Body of pancreas (tissue), 4 donors: ENCODE results near the gene NPAT. TPM values are rescaled to one million over a fixed set of nuclear protein-coding genes. Genes with fewer than 3 reads are reported as not detected.

Experiments
- ATAC-seq: fragments of 150-250 bp; one replicate; pipeline ENCODE4 v1.9.1; 2016
- DNase-seq, 4 donors: peaks; one replicate each; pipeline ENCODE4 v3.0.0-alpha.2; 2019
- H3K27ac ChIP-seq, 4 donors: fragments of 200-600 bp; sonication (generic); 1 replicate in 3 of 4; 2 replicates in 1 of 4; pipeline versions ENCODE4 v1.5.1 to v1.6.1; 2016 to 2019; ENCODE audit warnings: mild to moderate bottlenecking in 1 of 4, mixed read lengths in 1 of 4, moderate library complexity in 1 of 4
- H3K27me3 ChIP-seq, 2 donors: fragments of 200-600 bp; sonication (generic); one replicate each; pipeline ENCODE4 v1.6.0; 2016; ENCODE audit warnings: mild to moderate bottlenecking in 1 of 2
- H3K36me3 ChIP-seq, 2 donors: fragments of 200-600 bp; sonication (generic); replicated peaks in 1 of 2; 2 replicates each; pipeline ENCODE4 v1.5.1; 2016; ENCODE audit warnings: low read depth in 2 of 2; ENCODE audit not compliant: insufficient read depth in 1 of 2
- H3K4me1 ChIP-seq: fragments of 200-600 bp; sonication (generic); one replicate; pipeline ENCODE4 v1.6.0; 2016
- H3K4me3 ChIP-seq, 2 donors: fragments of 200-600 bp; sonication (generic); 1 replicate in 1 of 2; 2 replicates in 1 of 2; pipeline ENCODE4 v1.5.1; 2016 to 2019
- H3K9me3 ChIP-seq, 3 donors: fragments of 200-600 bp; sonication (generic); 1 replicate in 2 of 3; 2 replicates in 1 of 3; pipeline ENCODE4 v1.5.1; 2016
- POLR2A ChIP-seq, 3 donors: fragments of 450-650 bp; IDR thresholded peaks; one replicate each; pipeline ENCODE4 v1.6.1; 2016; ENCODE audit warnings: antibody characterized with exemption in 3 of 3, mild to moderate bottlenecking in 2 of 3
- WGBS, 2 donors: methylation state at CpG; one replicate each; pipeline ENCODE4 v1.1.5; 2017; 5-methylcytosine and 5-hydroxymethylcytosine counted together
- intact Hi-C: fragments of 100-400 bp; cut with DNase I; formaldehyde crosslinking; loops from one replicate; pipeline ENCODE4 v1.15.1; 2023
- total RNA-seq, 2 donors: library from RNA; depleted of rRNA; stranded (reverse); fragments of >200 nt; gene quantifications; one replicate each; pipeline ENCODE4 v1.1.0, GENCODE V29; 2016
- TF ChIP-seq, protein P1 (sequence below), 7 experiments: fragments of 450-650 bp in 4 of 7; fragments of 200-600 bp in 3 of 7; sonication (generic) in 3 of 7; IDR thresholded peaks; one replicate each; pipeline ENCODE4 v1.5.1; 2016 to 2019; ENCODE audit warnings: antibody characterized with exemption in 7 of 7

Gene NPAT
- total RNA-seq, 2 donors from 2014 or later, result 8.6 to 12.2 TPM

DNA sequence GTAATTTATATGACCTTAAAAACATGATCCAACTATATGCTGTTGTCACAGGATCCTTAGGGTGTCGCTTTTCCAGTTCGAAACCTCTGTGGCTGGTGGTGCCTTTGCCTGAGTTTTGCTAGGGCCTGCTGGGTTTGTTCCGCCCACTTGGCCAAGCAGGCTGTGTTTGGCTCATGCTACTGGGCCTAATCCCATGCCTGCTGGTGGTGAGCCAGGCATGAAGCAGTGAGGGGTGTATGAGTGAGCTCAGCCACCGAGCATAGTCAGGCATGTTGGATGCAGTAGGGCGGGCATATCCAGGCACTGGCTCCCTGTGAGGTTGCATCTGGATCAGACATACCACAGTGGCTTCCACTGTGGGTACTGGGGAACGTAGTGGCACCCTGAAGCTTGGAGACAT, 16.3 kb downstream of the NPAT start:
- Histone ChIP-seq H3K4me1 (no peaks in the 10 kb centered on the region), H3K27ac (no peak overlapping the region), H3K27me3 (no peaks in the 10 kb centered on the region), H3K4me3 (no peak overlapping the region), H3K9me3 (no peaks in the 10 kb centered on the region), H3K36me3 (peaks cover 0 to 8% of the 10 kb centered on the region in 2 donors)
- TF ChIP-seq, protein P1, sequence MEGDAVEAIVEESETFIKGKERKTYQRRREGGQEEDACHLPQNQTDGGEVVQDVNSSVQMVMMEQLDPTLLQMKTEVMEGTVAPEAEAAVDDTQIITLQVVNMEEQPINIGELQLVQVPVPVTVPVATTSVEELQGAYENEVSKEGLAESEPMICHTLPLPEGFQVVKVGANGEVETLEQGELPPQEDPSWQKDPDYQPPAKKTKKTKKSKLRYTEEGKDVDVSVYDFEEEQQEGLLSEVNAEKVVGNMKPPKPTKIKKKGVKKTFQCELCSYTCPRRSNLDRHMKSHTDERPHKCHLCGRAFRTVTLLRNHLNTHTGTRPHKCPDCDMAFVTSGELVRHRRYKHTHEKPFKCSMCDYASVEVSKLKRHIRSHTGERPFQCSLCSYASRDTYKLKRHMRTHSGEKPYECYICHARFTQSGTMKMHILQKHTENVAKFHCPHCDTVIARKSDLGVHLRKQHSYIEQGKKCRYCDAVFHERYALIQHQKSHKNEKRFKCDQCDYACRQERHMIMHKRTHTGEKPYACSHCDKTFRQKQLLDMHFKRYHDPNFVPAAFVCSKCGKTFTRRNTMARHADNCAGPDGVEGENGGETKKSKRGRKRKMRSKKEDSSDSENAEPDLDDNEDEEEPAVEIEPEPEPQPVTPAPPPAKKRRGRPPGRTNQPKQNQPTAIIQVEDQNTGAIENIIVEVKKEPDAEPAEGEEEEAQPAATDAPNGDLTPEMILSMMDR (IDR thresholded peaks at IDR 0.05), result no peak
- TF ChIP-seq POLR2A (IDR thresholded peaks at IDR 0.05), result no peak
- WGBS, 2 donors, result 98 to 100% methylated on average over 5 to 6 of the region's 6 CpGs
- ATAC-seq (no peak), DNase-seq (no peak)
- intact Hi-C loops, result no loop called here

DNA sequence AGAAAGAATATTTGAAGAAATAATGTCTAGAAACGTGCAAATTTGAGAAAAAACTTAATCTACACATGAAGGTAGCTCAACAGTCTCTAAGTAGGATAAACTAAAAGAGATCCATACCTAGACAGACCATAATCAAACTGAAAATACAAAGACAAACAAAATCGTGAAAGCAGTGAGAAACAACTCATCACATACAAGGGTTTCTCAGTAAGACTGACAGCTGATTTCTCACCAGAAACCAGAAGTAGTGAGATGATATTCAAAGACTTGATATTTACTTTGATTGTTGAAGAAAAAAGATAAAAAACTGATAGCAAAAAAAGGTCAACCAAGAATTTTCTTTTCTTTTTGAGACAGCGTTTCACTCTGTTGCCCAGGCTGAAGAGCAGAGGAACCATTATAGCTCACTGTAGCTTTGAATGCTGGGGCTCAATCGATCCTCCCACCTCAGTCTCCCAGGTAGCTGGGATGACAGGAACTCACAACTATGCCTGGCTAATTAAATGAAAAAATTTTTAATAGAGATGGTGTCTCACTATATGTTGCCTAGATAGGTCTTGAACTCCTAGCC, 17.4 kb downstream of the NPAT start:
- Histone ChIP-seq H3K27me3 (no peaks in the 10 kb centered on the region), H3K9me3 (no peaks in the 10 kb centered on the region), H3K4me3 (no peak overlapping the region), H3K27ac (no peak overlapping the region), H3K4me1 (no peaks in the 10 kb centered on the region), H3K36me3 (peaks cover 0 to 7% of the 10 kb centered on the region in 2 donors)
- intact Hi-C loops, result no loop called here
- no peak for ATAC-seq
- TF ChIP-seq, protein P1 (IDR thresholded peaks at IDR 0.05), result no peak
- no peak for TF ChIP-seq POLR2A (IDR thresholded peaks at IDR 0.05)
- no peak for DNase-seq
- 92 to 93% methylated on average over 4 of the region's 4 CpGs for WGBS, 2 donors

DNA sequence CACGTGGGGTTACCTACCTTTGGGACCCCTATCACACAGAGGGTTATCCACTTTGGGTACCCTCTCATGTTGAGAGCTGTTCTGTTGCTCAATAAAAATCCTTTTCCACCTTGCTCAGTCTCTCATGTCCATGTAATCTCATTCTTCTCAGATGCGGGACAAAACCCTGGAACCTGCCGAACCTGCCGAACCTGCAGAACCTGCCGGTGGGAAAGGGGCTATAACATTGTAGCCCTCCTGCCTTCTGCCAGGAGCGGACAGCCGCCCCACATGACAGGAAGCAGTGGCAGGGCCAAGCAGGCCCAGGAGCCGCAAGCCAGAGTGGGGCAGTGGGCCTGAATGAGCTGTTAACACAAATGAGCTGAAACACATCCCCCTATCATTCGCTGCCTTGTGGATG, 18.1 kb downstream of the NPAT start:
- Histone ChIP-seq H3K9me3 (no peaks in the 10 kb centered on the region), H3K4me3 (no peak overlapping the region), H3K36me3 (peaks cover 0 to 7% of the 10 kb centered on the region in 2 donors), H3K27ac (no peak overlapping the region), H3K27me3 (no peaks in the 10 kb centered on the region), H3K4me1 (no peaks in the 10 kb centered on the region)
- TF ChIP-seq, protein P1 (IDR thresholded peaks at IDR 0.05), result no peak
- no peak for TF ChIP-seq POLR2A (IDR thresholded peaks at IDR 0.05)
- no peak for ATAC-seq
- WGBS, 2 donors, result 94 to 97% methylated on average over 9 of the region's 9 CpGs
- intact Hi-C loops, result no loop called here
- DNase-seq, result no peak

DNA sequence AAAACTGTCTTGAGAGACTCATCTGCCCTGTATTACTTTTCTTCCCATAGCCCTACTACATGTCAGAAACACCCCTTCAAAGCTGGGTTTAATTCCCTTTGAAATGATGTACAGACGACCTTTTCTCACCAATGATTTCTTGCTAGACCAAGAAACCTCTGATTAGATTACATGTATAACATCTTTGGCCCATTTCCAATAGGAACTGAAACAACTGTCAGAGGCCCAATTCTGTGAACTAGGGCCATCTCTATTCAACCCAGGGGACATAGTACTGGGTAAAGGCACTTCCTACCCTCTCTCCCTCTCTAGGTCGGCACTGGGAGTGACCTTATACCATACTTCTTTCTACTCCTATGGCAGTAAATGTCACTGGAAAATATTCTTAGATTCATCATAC, 19.4 kb downstream of the NPAT start:
- no peak for TF ChIP-seq POLR2A (IDR thresholded peaks at IDR 0.05)
- TF ChIP-seq, protein P1 (IDR thresholded peaks at IDR 0.05), result no peak
- no peak overlapping the region for H3K4me3 ChIP-seq
- peaks cover 4% of the 10 kb centered on the region for H3K4me1 ChIP-seq
- no peak overlapping the region for H3K27ac ChIP-seq
- no peaks in the 10 kb centered on the region for H3K9me3 ChIP-seq
- peaks cover 0 to 7% of the 10 kb centered on the region in 2 donors for H3K36me3 ChIP-seq
- ATAC-seq, result no peak
- 67 to 77% methylated on average over 2 of the region's 2 CpGs for WGBS, 2 donors
- intact Hi-C loops, result no loop called here
- no peak for DNase-seq
- H3K27me3 ChIP-seq, result no peaks in the 10 kb centered on the region
